IMR-90 (cell line): ENCODE measurements around the gene SCAF4. TPM values are rescaled to one million over a fixed set of nuclear protein-coding genes. Genes with fewer than 3 reads are reported as not detected.
A peak's percentile ranks its signal among the peaks of the same experiment; 100 is the strongest.

Source experiments
- ATAC-seq: fragments of 200-7000 bp; cut with Tn5 transposase; 2 replicates; pipeline ENCODE4 v1.9.1; 2020; ENCODE audit warnings: low read depth, mild to moderate bottlenecking, moderate library complexity
- BruUV-seq: library from RNA; stranded (reverse); fragments of 400-500 nt; replicated peaks from 2 replicates; lab custom pipeline; 2021; lab: Mats Ljungman, UMichigan
- CTCF ChIA-PET: fragments of 300-600 bp; formaldehyde crosslinking; extraction: SDS; loops from one replicate; lab custom pipeline; 2021; ENCODE audit warnings: antibody characterized with exemption; lab: Yijun Ruan, JAX
- POLR2A ChIA-PET: fragments of 300-600 bp; sonication (Branson Sonifier 250); formaldehyde crosslinking; loops from one replicate; lab custom pipeline; 2022; ENCODE audit warnings: antibody characterized with exemption; ENCODE audit not compliant: unreplicated experiment; lab: Charles Lee
- DNase-seq: peaks from one replicate; pipeline ENCODE4 v3.0.0; 2013
- H2AFZ ChIP-seq: replicated peaks from 2 replicates; pipeline ENCODE3; 2013; ENCODE audit warnings: low read length, mild to moderate bottlenecking; ENCODE audit not compliant: poor library complexity
- H2AK5ac ChIP-seq: 2 replicates; pipeline ENCODE4 v1.6.1; 2013; ENCODE audit warnings: low read depth, low read length, inconsistent platforms
- H2AK9ac ChIP-seq: replicated peaks from 2 replicates; pipeline ENCODE3; 2013; ENCODE audit warnings: mild to moderate bottlenecking, low read depth, low read length, moderate library complexity; ENCODE audit not compliant: poor library complexity
- H2BK120ac ChIP-seq: 2 replicates; pipeline ENCODE4 v1.6.1; 2013; ENCODE audit warnings: low read depth, low read length, inconsistent platforms
- H2BK15ac ChIP-seq: 3 replicates; pipeline ENCODE4 v1.6.1; 2013; ENCODE audit warnings: low read depth, low read length, inconsistent platforms
- H2BK20ac ChIP-seq: 2 replicates; pipeline ENCODE4 v1.6.1; 2013; ENCODE audit warnings: low read depth, mild to moderate bottlenecking, inconsistent platforms, low read length, moderate library complexity
- H2BK5ac ChIP-seq: 2 replicates; pipeline ENCODE4 v1.6.1; 2013; ENCODE audit warnings: mild to moderate bottlenecking, low read depth, low read length, inconsistent platforms; ENCODE audit not compliant: poor library complexity, severe bottlenecking
- H3K14ac ChIP-seq: replicated peaks from 2 replicates; pipeline ENCODE4 v1.6.1; 2013; ENCODE audit warnings: low read depth, low read length, inconsistent platforms
- H3K18ac ChIP-seq: 2 replicates; pipeline ENCODE4 v1.6.1; 2013; ENCODE audit warnings: low read depth, low read length, control low read depth
- H3K23ac ChIP-seq: 2 replicates; pipeline ENCODE4 v1.6.1; 2013; ENCODE audit warnings: low read depth, low read length, inconsistent platforms
- H3K27ac ChIP-seq: 2 replicates; pipeline ENCODE4 v1.5.1; 2013; ENCODE audit warnings: mild to moderate bottlenecking, control low read depth, low read length; ENCODE audit not compliant: insufficient read depth
- H3K27me3 ChIP-seq: 2 replicates; pipeline ENCODE4 v1.6.1; 2013; ENCODE audit warnings: low read length; ENCODE audit not compliant: control insufficient read depth, insufficient read depth
- H3K36me3 ChIP-seq: 2 replicates; pipeline ENCODE4 v1.6.1; 2013; ENCODE audit warnings: low read length, mixed read lengths; ENCODE audit not compliant: control insufficient read depth, insufficient read depth
- H3K4ac ChIP-seq: 2 replicates; pipeline ENCODE4 v1.6.1; 2013; ENCODE audit warnings: low read depth, low read length, inconsistent platforms
- H3K4me1 ChIP-seq: 2 replicates; pipeline ENCODE4 v1.6.1; 2013; ENCODE audit warnings: low read length, mixed read lengths; ENCODE audit not compliant: control insufficient read depth, insufficient read depth
- H3K4me2 ChIP-seq: 2 replicates; pipeline ENCODE4 v1.6.1; 2013; ENCODE audit warnings: low read depth, mild to moderate bottlenecking, control low read depth, low read length, moderate library complexity
- H3K4me3 ChIP-seq: 2 replicates; pipeline ENCODE4 v1.5.1; 2013; ENCODE audit warnings: low read depth, mild to moderate bottlenecking, control low read depth, low read length, moderate library complexity; ENCODE audit not compliant: insufficient read depth
- H3K56ac ChIP-seq: 2 replicates; pipeline ENCODE4 v1.6.1; 2013; ENCODE audit warnings: low read length, inconsistent platforms; ENCODE audit not compliant: insufficient read depth; ENCODE audit errors: extremely low read depth
- H3K79me1 ChIP-seq, 2 experiments: 2 replicates each; pipeline ENCODE4 v1.6.1; 2013; ENCODE audit warnings: low read length in 2 of 2, inconsistent platforms in 1 of 2, low read depth in 1 of 2
- H3K9ac ChIP-seq: 2 replicates; pipeline ENCODE4 v1.6.1; 2013; ENCODE audit warnings: low read depth, low read length, control low read depth
- H3K9me1 ChIP-seq: 2 replicates; pipeline ENCODE4 v1.6.1; 2013; ENCODE audit warnings: low read length, inconsistent platforms; ENCODE audit not compliant: insufficient read depth
- H3K9me3 ChIP-seq: 2 replicates; pipeline ENCODE4 v1.6.1; 2013; ENCODE audit warnings: low read length; ENCODE audit not compliant: control insufficient read depth, insufficient read depth
- H4K20me1 ChIP-seq: 2 replicates; pipeline ENCODE4 v1.6.1; 2013; ENCODE audit warnings: low read length, inconsistent platforms; ENCODE audit not compliant: insufficient read depth
- H4K5ac ChIP-seq: 2 replicates; pipeline ENCODE4 v1.6.1; 2013; ENCODE audit warnings: mild to moderate bottlenecking, low read depth, low read length, control low read depth
- H4K8ac ChIP-seq, 2 experiments: 2 replicates each; pipeline ENCODE4 v1.6.1; 2013; ENCODE audit warnings: low read depth in 2 of 2, low read length in 2 of 2, control low read depth in 1 of 2, inconsistent platforms in 1 of 2
- H4K91ac ChIP-seq: 2 replicates; pipeline ENCODE4 v1.6.1; 2013; ENCODE audit warnings: low read depth, low read length, inconsistent platforms; ENCODE audit not compliant: insufficient read depth
- BHLHE40 ChIP-seq: fragments of 150-350 bp; IDR thresholded peaks from 2 replicates; pipeline ENCODE4 v1.6.1; 2016; ENCODE audit warnings: mild to moderate bottlenecking, low read depth, low read length
- CEBPB ChIP-seq: IDR thresholded peaks from 2 replicates; pipeline ENCODE4 v1.6.1; 2012; ENCODE audit warnings: low read depth, low read length, improper control_type of control experiment
- CHD1 ChIP-seq: IDR thresholded peaks from 2 replicates; pipeline ENCODE4 v1.6.1; 2012; ENCODE audit warnings: low read depth, low read length, improper control_type of control experiment
- FOS ChIP-seq: fragments of 150-350 bp; IDR thresholded peaks from 2 replicates; pipeline ENCODE4 v1.6.1; 2016; ENCODE audit warnings: low read depth, low read length
- MAFK ChIP-seq: IDR thresholded peaks from 2 replicates; pipeline ENCODE4 v1.6.1; 2012; ENCODE audit warnings: low read depth, low read length, improper control_type of control experiment
- MAZ ChIP-seq: IDR thresholded peaks from 2 replicates; pipeline ENCODE4 v1.6.1; 2012; ENCODE audit warnings: low read depth, mild to moderate bottlenecking, low read length, improper control_type of control experiment, moderate library complexity, borderline replicate concordance
- MXI1 ChIP-seq: IDR thresholded peaks from 2 replicates; pipeline ENCODE4 v1.6.1; 2012; ENCODE audit warnings: low read depth, mild to moderate bottlenecking, low read length, moderate library complexity, borderline replicate concordance
- NFE2L2 ChIP-seq: fragments of 150-350 bp; IDR thresholded peaks from 2 replicates; pipeline ENCODE4 v1.6.1; 2016; ENCODE audit warnings: low read depth, mild to moderate bottlenecking, low read length
- POLR2A ChIP-seq: IDR thresholded peaks from 2 replicates; pipeline ENCODE4 v1.6.1; 2012; ENCODE audit warnings: mild to moderate bottlenecking, low read depth, low read length
- RAD21 ChIP-seq: IDR thresholded peaks from 2 replicates; pipeline ENCODE4 v1.6.1; 2012; ENCODE audit warnings: low read length, improper control_type of control experiment
- RCOR1 ChIP-seq: IDR thresholded peaks from 2 replicates; pipeline ENCODE4 v1.6.1; 2012; ENCODE audit warnings: mild to moderate bottlenecking, low read length, improper control_type of control experiment; ENCODE audit not compliant: insufficient replicate concordance
- RFX5 ChIP-seq: IDR thresholded peaks from 2 replicates; pipeline ENCODE4 v1.8.0; 2012; ENCODE audit warnings: low read depth, mild to moderate bottlenecking, low read length, moderate library complexity
- SMC3 ChIP-seq: fragments of 150-350 bp; IDR thresholded peaks from 2 replicates; pipeline ENCODE4 v1.6.1; 2016; ENCODE audit warnings: low read depth, mild to moderate bottlenecking, antibody characterized with exemption, low read length, moderate library complexity
- USF2 ChIP-seq: fragments of 150-350 bp; IDR thresholded peaks from 2 replicates; pipeline ENCODE4 v1.6.1; 2017; ENCODE audit warnings: mild to moderate bottlenecking, antibody characterized with exemption, low read length, low read depth
- WGBS, 2 experiments: methylation state at CpG; one replicate each; pipeline versions ENCODE4 v1.1.5 to v1.1.7; 2013; ENCODE audit warnings: missing lambda C conversion rate in 2 of 2; ENCODE audit not compliant: insufficient read length in 1 of 2; ENCODE audit errors: extremely low coverage in 2 of 2; 5-methylcytosine and 5-hydroxymethylcytosine counted together
- dilution Hi-C: fragments of 300-500 bp; cut with HindIII; formaldehyde crosslinking; loops from one replicate; pipeline ENCODE4 v1.14.3; 2018; ENCODE audit warnings: low sequenced_read_pairs; ENCODE audit not compliant: unreplicated experiment
- in situ Hi-C: fragments of 300-500 bp; cut with MboI; formaldehyde crosslinking; loops from 3 replicates; pipeline ENCODE4 v1.14.3; 2019; ENCODE audit warnings: low sequenced_read_pairs, inconsistent platforms, mixed read lengths
- intact Hi-C: fragments of 100-400 bp; cut with micrococcal nuclease; formaldehyde crosslinking; loops from 2 replicates; pipeline ENCODE4 v1.10.0; 2022
- polyA plus RNA-seq, 3 experiments: library from polyadenylated mRNA; depleted of rRNA; stranded (reverse); fragments of >200 nt; gene quantifications; 2 replicates each; pipeline ENCODE4 v1.2.3, GENCODE V29; 2012; ENCODE audit warnings: low replicate concordance in 1 of 3
- total RNA-seq: library from RNA; depleted of rRNA; stranded (reverse); fragments of >200 nt; gene quantifications from 2 replicates; pipeline ENCODE4 v1.2.3, GENCODE V29; 2012
- TF ChIP-seq, protein P1 (sequence below): conservative IDR thresholded peaks from 2 replicates; pipeline ENCODE4 v1.5.1; 2012; ENCODE audit warnings: mild to moderate bottlenecking, low read depth, low read length, improper control_type of control experiment
- TF ChIP-seq, protein P2 (sequence below): fragments of 150-350 bp; IDR thresholded peaks from 2 replicates; pipeline ENCODE4 v1.6.1; 2016; ENCODE audit warnings: low read depth, mild to moderate bottlenecking, low read length, moderate library complexity, borderline replicate concordance

Gene SCAF4
- total and polyA plus RNA-seq, 2 of the 4 experiments (the other 2 are of a cell fraction): 2.7 to 12.1 TPM

DNA sequence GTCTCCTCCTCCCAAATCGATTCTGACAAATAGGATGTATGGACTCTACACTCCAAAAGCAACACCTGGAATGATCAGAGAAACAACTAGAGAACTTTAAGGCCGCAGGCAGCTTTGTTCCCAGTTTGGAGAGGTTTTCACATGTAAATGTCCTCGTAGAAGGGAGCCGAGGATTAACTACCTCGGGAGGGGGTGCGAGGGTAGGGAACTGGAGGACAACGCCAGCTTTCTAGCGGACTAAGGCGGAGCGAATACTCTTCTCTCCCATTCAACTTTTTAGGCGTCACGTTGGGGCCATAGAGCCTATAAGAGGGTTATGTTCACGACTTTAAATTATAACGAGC, 1.2 kb downstream of the SCAF4 start:
- BruUV-seq: no TSS peak
- no peak for TF ChIP-seq BHLHE40
- TF ChIP-seq, protein P1, sequence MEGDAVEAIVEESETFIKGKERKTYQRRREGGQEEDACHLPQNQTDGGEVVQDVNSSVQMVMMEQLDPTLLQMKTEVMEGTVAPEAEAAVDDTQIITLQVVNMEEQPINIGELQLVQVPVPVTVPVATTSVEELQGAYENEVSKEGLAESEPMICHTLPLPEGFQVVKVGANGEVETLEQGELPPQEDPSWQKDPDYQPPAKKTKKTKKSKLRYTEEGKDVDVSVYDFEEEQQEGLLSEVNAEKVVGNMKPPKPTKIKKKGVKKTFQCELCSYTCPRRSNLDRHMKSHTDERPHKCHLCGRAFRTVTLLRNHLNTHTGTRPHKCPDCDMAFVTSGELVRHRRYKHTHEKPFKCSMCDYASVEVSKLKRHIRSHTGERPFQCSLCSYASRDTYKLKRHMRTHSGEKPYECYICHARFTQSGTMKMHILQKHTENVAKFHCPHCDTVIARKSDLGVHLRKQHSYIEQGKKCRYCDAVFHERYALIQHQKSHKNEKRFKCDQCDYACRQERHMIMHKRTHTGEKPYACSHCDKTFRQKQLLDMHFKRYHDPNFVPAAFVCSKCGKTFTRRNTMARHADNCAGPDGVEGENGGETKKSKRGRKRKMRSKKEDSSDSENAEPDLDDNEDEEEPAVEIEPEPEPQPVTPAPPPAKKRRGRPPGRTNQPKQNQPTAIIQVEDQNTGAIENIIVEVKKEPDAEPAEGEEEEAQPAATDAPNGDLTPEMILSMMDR: no peak
- no peak for TF ChIP-seq FOS
- no peak for TF ChIP-seq RFX5
- no peak for TF ChIP-seq MXI1
- TF ChIP-seq RCOR1: no peak
- no peak for TF ChIP-seq SMC3
- no peak for TF ChIP-seq POLR2A
- TF ChIP-seq CEBPB: no peak
- no peak for TF ChIP-seq USF2
- TF ChIP-seq MAZ: no peak
- TF ChIP-seq NFE2L2: no peak
- TF ChIP-seq RAD21: no peak
- no peak for TF ChIP-seq CHD1
- TF ChIP-seq MAFK: no peak
- TF ChIP-seq, protein P2, sequence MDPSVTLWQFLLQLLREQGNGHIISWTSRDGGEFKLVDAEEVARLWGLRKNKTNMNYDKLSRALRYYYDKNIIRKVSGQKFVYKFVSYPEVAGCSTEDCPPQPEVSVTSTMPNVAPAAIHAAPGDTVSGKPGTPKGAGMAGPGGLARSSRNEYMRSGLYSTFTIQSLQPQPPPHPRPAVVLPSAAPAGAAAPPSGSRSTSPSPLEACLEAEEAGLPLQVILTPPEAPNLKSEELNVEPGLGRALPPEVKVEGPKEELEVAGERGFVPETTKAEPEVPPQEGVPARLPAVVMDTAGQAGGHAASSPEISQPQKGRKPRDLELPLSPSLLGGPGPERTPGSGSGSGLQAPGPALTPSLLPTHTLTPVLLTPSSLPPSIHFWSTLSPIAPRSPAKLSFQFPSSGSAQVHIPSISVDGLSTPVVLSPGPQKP: no peak
- peak; percentile 28 for DNase-seq
- Histone ChIP-seq H3K9ac (peak overlapping the region; percentile 94), H3K4ac (peak overlapping the region; percentile 68), H3K14ac (peak overlapping the region; percentile 6; the same call in 1 of the 2 replicates), H2BK5ac (peak overlapping the region; percentile 85), H2AFZ (peak overlapping the region; percentile 74), H3K79me1 (peaks cover 3 to 22% of the 10 kb centered on the region in 2 experiments; a peak in 2 of 4 replicates), H2BK15ac (no peak overlapping the region), H4K20me1 (peaks cover 52% of the 10 kb centered on the region), H2BK20ac (no peak overlapping the region), H2AK9ac (peak overlapping the region; percentile 82), H3K4me2 (peak overlapping the region; percentile 98), H3K4me1 (peaks cover 16% of the 10 kb centered on the region), H3K27me3 (no peaks in the 10 kb centered on the region), H2BK120ac (no peak overlapping the region), H4K8ac (no peak overlapping the region), H4K5ac (no peak overlapping the region), H3K36me3 (peaks cover 1% of the 10 kb centered on the region), H3K18ac (no peak overlapping the region), H3K9me1 (peaks cover 10% of the 10 kb centered on the region), H2AK5ac (no peak overlapping the region), H3K9me3 (no peaks in the 10 kb centered on the region), H4K91ac (no peak overlapping the region), H3K4me3 (peak overlapping the region; percentile 92), H3K56ac (peak overlapping the region; percentile 87; the same call in 1 of the 2 replicates), H3K27ac (peak overlapping the region; percentile 95), H3K23ac (peak overlapping the region; percentile 63)
- ChIA-PET POLR2A (interaction anchor here (0.5 to 0.6 kb wide), 2 partner anchors 43 to 436 kb away, joined by 3 read pairs; no protein-coding TSS in a partner anchor), CTCF (interaction anchor here (1.3 kb wide), 1 partner anchor 55 kb away, joined by 3 read pairs; no protein-coding TSS in a partner anchor)
- intact Hi-C loops (loop anchor here (5.0 kb wide), 1 partner anchor 527 kb away; no protein-coding TSS in a partner anchor), dilution Hi-C loops (no loop called here), in situ Hi-C loops (no loop called here)
- ATAC-seq: peak; percentile 2
- WGBS, 2 experiments: no CpG with 5 or more reads among the region's 14 CpGs
